ENCODE results near the gene BPIFA3.

BPIFA3 gene

DNA sequence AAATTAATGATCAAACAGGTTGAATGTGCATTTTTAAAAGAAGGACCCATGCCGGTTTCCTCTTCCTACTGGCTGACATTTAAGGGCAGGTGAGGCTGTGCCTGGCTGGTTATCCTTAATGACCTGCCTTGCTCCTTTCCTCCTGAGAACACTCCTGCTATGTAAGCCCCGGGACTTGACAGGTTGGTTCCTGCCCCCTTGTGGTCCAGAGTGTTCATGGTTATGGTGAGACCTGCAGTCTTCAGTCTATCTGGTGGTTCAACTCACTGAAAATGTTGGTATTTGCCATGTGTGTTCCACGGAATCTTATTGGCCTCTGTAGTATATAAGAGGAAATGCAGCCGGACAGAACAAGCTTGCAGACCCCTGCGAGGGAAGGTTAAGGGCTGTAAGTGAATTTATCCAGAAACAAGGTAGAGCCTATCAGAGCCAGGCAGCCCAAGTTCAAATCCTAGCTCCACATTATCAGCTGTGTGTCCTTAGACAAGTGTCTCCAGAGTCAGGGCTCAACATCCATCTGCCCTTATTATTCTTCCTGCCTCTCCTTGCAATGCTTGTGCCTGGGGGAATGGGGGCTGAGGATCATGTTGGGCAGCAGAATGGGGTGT lies 5.2 kb upstream of the BPIFA3 start:
- DNase-seq (ENCODE audit: low read depth in 2 of 3, low spot score in 1 of 3): peak; percentile 6 to 24 (median 10)

DNA sequence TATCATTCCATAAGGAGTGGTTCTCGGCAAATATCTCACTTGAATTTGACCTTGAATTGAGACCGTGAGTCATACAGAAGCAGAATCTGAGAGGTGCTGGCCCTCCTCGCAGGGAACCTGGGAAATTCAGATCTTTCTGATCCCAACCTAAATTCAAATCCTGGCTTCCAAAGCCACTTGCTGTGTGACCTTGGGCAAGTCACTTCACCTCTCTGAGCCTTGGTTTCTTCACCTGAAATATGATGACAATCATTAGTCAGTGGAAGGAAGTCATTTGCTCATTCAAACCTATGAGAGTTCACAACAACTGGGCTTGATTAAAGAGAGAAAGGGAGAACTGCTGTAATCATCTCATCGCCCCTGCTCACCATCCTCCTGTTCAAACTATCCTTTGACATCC lies 7.2 kb downstream of the BPIFA3 start:
- DNase-seq (ENCODE audit: low read depth in 2 of 3, low spot score in 1 of 3): no peak

DNA sequence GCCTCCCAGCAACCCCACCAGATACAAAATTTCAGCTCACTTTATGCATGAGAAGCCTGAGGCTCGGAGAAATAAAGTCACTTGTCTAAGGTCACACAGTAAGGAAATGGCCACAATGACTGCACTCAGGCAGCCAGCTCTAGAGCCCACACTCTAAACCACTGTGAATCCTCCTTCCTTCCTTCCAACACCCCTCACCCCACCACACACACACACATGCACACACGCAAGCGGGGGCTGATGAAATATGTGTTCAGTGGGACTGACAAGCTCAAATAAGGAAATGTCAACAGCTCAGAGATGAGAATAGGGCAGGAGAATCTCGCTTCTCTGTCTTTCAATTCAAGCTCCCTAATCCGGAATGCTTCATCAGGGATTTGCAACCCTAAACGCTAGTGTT lies 12.7 kb downstream of the BPIFA3 start:
- no peak for DNase-seq (ENCODE audit: low read depth in 2 of 3, low spot score in 1 of 3)

GRCh38 chr20:33231237-33231636 lies 14.1 kb downstream of the BPIFA3 start:
- DNase-seq (ENCODE audit: low read depth in 2 of 3, low spot score in 1 of 3): no peak

DNA sequence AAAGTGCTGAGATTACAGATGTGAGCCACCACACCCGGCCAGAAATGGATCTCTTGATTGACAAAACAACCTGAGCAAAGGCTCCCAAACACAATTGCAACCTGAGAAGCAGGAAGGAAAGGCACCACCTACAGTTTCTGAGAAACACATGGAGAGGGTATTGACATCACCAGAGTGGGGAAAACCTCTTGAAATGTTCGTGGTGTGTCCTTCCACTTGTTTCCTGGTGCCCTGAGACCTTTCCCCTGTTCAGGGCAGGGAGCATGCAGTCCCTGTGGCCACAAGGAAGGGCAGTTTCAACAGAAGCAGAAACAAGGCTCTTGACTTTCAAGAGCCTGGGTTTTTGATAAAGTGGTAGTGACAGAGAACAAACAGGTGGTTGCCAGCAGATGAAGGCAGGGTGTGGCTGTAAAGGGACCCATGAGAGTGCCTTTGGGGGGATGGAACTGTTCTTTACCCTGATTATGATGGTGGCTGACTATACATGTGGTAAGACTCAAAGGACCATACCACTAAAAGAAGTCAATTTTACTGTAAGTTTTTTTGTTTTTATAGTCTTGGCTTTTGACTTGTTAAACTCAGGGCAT lies 15.4 kb downstream of the BPIFA3 start:
- DNase-seq (ENCODE audit: low read depth in 2 of 3, low spot score in 1 of 3): no peak

GRCh38 chr20:33233129-33233774 lies 16.1 kb downstream of the BPIFA3 start:
- DNase-seq (ENCODE audit: low read depth in 2 of 3, low spot score in 1 of 3): no peak

DNA sequence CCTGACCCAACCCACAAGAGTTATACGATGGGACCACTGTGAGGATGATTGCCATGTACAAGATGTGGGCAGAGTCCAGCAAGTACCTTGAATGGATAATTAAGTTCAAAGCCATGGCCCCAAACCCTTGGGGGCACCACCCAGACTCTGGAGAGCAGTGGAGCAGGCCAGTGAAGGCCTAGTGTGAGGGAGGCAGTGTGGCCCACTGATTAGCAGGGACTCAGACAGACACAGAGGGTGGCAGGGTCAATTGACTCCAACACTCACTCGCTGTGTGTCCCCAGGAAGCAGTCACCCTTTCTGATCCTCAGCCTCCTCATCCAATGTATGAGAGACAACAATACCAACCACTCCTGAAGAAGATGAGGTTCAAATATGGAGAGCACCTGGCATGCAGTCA lies 16.9 kb downstream of the BPIFA3 start:
- no peak for DNase-seq (ENCODE audit: low read depth in 2 of 3, low spot score in 1 of 3)

DNA sequence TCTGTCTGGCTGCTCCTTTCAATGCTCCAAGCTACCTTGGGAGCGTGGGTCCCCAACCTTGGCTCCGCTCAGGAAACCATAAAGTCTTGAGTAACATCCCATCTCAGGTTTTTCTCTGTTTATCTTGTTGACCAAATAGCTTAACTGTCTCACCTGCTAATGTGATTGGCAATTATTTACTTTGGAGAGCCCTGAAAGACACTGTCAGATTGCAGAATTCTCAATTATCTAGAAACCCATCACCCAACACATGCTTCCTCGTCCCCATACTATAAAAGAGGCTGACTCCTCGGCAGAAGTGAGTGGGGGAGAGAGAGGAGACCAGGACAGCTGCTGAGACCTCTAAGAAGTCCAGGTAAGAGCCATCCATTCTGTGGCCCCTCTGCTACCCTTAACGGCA lies 18.5 kb downstream of the BPIFA3 start, which contains the start of gene BPIFA1:
Gene BPIFA1 (plus strand): TSS at position 301 of the 400 bp plus-strand sequence. CDS start 1,716 bp downstream, outside the sequence.
- no peak for DNase-seq (ENCODE audit: low read depth in 2 of 3, low spot score in 1 of 3)

DNA sequence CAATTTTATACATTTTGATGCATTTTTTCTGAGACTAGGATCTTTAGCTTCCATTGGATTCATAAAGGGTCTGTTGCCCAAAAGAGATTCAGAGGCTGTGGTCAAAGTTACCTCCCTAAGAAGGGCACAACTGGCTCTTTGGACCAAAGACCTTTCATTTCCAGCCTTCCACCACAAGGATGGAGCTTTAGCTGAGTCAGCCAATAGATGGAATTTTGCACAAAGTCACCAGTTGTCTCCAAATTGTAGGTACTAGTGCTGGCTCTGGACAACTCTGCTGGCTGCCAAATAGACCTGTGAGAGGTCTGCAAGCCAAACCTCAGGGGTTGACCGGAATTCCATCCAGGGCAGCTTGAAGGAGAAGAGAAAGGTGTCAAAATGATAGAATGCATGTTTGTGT lies 19.2 kb downstream of the BPIFA3 start:
- no peak for DNase-seq (ENCODE audit: low read depth in 2 of 3, low spot score in 1 of 3)

DNA sequence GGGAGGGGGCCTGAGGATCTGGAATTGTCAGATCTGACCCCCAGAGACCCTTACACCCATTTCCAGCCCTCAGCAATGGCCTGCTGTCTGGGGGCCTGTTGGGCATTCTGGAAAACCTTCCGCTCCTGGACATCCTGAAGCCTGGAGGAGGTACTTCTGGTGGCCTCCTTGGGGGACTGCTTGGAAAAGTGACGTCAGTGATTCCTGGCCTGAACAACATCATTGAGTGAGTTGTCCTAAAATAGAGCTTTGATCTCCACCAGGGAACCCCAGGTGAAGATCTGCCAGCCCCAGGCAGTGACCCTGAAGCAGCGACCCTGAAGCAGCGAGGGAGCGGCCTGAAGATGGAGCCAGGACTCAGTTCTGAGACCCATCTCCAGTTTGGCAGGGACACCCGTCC lies 20.8 kb downstream of the BPIFA3 start:
- DNase-seq (ENCODE audit: low read depth in 2 of 3, low spot score in 1 of 3): no peak

GRCh38 chr20:33239418-33239817 lies 22.3 kb downstream of the BPIFA3 start:
- DNase-seq (ENCODE audit: low read depth in 2 of 3, low spot score in 1 of 3): no peak

DNA sequence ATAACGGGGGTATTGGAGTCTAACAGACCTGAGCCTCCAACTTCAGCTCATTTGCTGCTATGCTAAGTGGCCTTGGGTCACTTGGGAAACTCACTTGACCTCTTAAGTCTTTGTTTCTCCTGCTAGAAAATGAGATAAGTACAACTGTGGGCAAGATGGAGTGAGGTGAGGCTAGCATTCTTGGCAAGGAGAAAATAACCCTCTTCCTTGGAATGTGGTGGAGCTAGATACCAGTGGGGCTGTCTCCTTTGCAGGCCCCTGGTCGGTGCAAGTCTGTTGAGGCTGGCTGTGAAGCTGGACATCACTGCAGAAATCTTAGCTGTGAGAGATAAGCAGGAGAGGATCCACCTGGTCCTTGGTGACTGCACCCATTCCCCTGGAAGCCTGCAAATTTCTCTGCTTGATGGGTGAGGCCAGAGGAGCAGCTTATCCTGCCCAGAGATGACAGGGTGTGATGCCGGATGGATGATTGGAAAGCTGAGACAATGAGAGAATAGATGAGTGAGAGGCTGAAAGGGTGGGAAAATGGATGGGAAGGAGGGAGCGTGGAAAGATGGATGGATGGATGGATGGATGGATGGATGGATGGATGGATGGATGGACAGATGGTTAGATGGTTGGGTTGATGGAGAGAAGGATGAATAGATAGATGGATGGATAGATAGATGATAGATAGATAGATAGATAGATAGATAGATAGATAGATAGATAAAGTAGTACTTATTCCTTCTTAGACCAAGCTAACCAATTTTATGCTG lies 23.0 kb downstream of the BPIFA3 start:
- no peak for DNase-seq (ENCODE audit: low read depth in 2 of 3, low spot score in 1 of 3)

GRCh38 chr20:33240923-33241322 lies 23.8 kb downstream of the BPIFA3 start:
- DNase-seq (ENCODE audit: low read depth in 2 of 3, low spot score in 1 of 3): no peak

DNA sequence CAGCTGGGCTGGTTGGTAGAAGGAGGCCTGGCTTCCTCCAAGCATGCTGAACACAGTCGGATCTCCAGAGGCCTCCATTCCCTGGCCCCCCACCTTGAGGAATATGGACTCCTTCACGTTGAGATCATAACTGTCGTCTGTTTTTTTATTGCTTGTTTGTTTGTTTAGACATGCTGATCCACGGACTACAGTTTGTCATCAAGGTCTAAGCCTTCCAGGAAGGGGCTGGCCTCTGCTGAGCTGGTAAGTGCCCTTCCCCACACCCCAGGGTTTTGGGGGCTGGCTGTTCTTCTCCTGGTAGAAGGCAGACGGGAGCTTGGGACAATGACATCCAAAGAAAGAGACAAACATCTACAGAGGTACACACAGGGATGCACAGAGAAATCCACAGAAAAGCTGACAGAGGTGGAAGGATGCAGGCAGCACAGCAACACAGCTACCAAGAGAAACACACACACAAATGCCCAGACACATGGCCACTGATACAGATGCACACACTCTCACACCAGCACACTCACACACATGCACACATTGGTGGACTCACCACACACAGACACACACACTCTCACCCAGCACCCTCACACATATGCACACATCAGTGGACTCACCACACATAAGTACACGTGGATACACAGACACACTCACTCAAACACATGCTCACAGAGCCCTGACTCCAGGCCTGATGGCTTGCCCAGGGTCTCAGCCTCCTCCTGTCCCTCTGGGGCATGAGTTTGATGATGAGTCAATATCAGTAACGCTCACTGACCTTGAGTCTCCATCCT lies 25.4 kb downstream of the BPIFA3 start:
- DNase-seq (ENCODE audit: low read depth in 2 of 3, low spot score in 1 of 3): no peak

DNA sequence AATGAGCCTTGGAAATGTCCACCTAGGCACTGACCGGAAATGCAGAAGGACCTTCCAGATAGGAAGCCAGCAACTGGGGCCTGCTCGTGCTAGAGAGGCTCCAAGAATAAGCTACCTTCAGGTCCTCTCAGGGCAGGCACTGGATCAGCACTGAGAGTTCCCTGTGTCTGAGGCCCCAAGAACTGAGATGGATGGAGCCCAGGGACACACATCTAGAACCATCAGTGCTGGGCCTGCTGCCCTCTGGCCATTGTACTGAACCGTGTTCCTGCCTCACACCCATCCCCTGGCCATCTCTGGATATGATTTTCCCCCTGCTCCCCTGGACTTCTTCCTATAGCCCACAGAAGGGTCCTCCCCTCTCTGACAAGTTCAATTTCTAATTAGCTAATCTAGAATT lies 28.9 kb downstream of the BPIFA3 start:
- no peak for DNase-seq (ENCODE audit: low read depth in 2 of 3, low spot score in 1 of 3)

DNA sequence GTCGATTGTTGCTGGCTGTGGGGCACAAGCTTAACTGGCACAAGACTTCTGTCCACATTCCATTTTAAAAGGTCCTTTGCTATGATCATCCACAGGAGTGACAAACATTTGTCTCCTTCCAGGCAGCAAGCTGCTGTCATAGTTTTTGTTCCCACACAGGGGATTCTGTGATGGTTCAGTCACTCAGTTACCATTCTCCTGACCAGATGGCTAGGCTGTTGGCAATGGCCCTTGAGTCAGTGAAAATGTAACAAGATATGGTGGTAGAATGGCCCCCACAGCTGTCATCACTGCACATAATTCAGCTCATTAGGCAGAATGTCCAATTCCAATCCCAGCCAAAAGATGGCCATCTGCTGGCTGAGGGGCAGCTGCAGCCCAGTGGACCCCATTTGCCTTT lies 32.3 kb downstream of the BPIFA3 start:
- DNase-seq (ENCODE audit: low read depth in 2 of 3, low spot score in 1 of 3): no peak

DNA sequence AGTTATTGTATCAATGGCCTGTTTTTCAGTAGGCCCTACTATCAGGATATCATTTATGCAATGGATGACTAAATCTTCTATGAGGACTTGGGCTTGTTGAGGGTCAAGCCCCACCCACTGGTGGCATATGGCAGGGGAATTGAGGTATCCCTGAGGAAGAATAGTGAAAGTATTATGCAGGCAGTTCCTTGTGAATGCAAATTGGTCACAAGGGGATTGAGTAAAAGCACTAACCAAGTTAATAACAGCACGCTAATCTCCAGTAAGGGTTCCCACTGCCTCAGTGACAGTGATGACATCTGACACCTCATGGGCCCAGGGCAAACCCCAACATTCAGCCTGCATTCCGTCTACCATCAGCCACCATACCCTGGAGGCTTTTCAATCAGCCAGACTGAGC lies 33.5 kb downstream of the BPIFA3 start:
- no peak for DNase-seq (ENCODE audit: low read depth in 2 of 3, low spot score in 1 of 3)

DNA sequence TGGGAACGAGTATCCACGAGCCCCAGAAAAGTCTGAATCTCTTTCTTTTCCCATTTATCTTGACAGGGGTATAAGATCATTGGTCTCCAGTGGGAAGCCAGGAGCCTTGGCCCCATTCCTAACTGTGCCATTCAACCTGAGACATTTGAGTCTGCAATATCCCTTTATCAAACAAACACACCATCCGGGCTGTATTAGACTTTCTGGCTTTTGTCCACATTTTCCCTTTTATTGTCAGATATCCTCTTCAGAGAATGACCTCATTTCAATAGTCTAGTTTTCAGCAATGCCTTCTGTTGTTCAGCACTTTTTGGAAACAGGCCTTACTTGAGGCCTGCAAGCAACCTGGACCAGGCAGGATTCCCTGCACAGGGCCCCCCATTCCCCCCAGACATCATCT lies 34.3 kb downstream of the BPIFA3 start:
- DNase-seq (ENCODE audit: low read depth in 2 of 3, low spot score in 1 of 3): no peak

GRCh38 chr20:33252460-33252859 lies 35.3 kb downstream of the BPIFA3 start:
- no peak for DNase-seq (ENCODE audit: low read depth in 2 of 3, low spot score in 1 of 3)

GRCh38 chr20:33255005-33255404 lies 37.9 kb downstream of the BPIFA3 start:
- DNase-seq (ENCODE audit: low read depth in 2 of 3, low spot score in 1 of 3): no peak

DNA sequence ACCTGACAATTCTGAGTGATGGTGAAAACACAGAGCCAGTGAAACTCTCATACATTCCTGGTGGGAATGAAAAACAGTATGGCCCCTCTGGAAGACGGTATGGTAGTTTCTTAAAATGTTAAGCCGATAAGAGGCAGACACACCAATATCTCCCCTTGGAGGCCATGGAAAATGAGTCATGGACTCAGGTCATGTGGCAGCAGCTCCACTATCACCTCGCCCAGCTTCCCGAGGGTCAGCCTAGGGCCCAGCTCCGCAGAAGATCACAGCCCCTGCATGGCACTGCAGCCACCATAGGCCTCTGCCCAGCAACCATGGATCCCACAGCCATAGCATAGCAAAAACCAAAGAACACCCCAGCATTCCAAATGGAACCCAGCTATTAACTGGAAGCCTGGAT lies 40.1 kb downstream of the BPIFA3 start:
- no peak for DNase-seq (ENCODE audit: low read depth in 2 of 3, low spot score in 1 of 3)
